GM18499 (cell line): ENCODE measurements around the gene GPD2.
"Not testable (repeated sequence)": the region's sequence is repeated elsewhere in the genome, so short reads cannot be mapped to it uniquely, and the experiment has no call there.

Experiments used
- ATAC-seq: cut with Tn5 transposase; IDR thresholded peaks from one replicate; pipeline ENCODE4 v1.9.1; 2021; ENCODE audit warnings: moderate number of reproducible peaks; ENCODE audit not compliant: insufficient read depth, unreplicated experiment

GPD2 gene

GRCh38 chr2:156517419-156517818 is 81.2 kb downstream of the GPD2 start:
- no peak for ATAC-seq

GRCh38 chr2:156518138-156518537 is 82.0 kb downstream of the GPD2 start:
- no peak for ATAC-seq

DNA sequence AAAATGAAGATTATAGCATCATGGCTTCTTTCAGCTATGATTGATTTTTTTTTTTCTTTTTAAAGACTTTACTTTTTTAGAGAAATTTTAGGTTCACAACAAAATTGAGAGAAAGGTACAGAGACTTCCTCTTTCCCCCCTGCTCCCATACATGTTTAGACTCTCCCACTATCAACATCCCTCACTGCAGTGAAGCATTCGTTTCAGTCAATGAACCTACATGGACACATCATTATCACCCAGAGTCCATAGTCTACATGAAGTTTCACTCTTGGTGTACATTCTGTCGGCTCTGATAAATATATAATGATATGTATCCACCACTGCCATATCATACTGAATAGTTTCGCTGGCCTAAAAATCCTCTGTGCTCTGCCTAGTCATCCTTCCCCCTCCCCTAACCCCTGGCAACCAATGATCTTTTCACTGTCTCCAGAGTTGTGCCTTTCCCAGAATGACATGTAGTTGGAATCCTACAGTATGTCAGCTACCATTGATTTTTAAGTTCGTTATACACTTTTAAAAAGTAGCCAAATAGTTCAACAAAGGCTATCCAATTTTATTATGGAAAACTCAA is 86.8 kb downstream of the GPD2 start:
- no peak for ATAC-seq

DNA sequence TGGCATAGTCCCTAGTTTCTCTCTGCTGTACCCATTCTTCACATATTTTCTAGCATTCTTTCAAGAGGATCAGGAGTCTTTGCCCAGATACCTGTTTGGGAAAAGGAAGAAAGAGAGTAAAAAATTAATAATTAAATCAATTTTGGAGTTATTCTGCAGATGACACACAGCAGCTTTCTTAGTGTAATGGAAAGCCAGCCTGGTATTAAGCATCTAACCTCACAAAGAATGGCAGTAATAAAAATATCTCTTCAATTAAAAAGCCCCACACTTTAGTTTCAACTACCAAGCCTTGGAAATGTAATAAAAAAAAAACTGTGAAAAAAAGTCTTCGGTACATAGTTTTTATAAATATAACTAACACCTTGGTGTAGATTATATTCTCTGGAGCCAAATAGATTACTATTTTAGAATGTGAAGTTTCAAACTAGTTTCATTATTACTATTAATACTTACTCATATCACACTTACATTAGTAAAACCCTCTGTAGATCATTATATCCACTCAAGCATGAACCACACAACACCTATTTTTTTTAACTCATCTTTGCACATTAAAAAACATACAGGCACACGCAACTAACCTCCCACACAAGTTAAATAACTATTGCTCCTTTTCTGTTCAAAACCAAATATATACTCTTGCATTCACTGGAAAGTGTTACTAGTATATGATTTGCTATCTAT is 90.9 kb downstream of the GPD2 start:
- peak; percentile 98 for ATAC-seq

DNA sequence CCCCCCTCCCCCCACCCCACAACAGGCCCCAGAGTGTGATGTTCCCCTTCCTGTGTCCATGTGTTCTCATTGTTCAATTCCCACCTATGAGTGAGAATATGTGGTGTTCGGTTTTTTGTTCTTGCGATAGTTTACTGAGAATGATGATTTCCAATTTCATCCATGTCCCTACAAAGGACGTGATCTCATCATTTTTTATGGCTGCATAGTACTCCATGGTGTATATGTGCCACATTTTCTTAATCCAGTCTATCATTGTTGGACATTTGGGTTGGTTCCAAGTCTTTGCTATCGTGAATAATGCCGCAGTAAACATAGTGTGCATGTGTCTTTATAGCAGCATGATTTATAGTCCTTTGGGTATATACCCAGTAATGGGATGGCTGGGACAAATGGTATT is 92.4 kb downstream of the GPD2 start:
- not testable (repeated sequence) for ATAC-seq

DNA sequence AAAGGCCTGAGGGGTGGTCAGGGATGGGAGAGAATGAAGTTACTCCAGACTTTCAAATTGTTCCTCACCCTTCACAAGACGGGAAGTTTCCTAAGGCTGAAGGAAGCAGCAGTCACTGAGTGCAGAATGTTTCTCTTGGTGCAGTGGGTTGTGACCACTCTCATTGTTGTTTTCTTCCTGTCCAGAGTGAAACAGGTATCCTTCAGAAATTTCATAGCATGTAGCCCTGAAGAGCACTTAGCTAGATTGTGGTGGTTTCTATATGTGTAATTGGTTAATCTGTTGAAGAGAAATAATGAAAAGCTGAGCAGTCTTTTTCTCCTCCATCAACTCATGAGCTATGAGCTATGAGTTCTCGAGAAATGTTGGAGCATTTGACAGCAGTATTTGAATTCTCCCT is 96.8 kb downstream of the GPD2 start:
- peak; percentile 75 for ATAC-seq

- ATAC-seq, result no peak
These were observed 100.4 kb downstream of the GPD2 start for GRCh38 chr2:156536534-156536933.

- no peak for ATAC-seq
These were observed 101.0 kb downstream of the GPD2 start for GRCh38 chr2:156537141-156537540.

GRCh38 chr2:156538083-156538504 is 101.9 kb downstream of the GPD2 start:
- peak; percentile 44 for ATAC-seq

- no peak for ATAC-seq
These were observed 103.1 kb downstream of the GPD2 start for GRCh38 chr2:156539086-156539860.

GRCh38 chr2:156540706-156541105 is 104.5 kb downstream of the GPD2 start:
- ATAC-seq, result no peak

GRCh38 chr2:156541229-156541628 is 105.0 kb downstream of the GPD2 start:
- ATAC-seq, result no peak

GRCh38 chr2:156541706-156542105 is 105.5 kb downstream of the GPD2 start:
- ATAC-seq, result no peak

- ATAC-seq, result no peak
These were observed 112.2 kb downstream of the GPD2 start for GRCh38 chr2:156548413-156548812.

DNA sequence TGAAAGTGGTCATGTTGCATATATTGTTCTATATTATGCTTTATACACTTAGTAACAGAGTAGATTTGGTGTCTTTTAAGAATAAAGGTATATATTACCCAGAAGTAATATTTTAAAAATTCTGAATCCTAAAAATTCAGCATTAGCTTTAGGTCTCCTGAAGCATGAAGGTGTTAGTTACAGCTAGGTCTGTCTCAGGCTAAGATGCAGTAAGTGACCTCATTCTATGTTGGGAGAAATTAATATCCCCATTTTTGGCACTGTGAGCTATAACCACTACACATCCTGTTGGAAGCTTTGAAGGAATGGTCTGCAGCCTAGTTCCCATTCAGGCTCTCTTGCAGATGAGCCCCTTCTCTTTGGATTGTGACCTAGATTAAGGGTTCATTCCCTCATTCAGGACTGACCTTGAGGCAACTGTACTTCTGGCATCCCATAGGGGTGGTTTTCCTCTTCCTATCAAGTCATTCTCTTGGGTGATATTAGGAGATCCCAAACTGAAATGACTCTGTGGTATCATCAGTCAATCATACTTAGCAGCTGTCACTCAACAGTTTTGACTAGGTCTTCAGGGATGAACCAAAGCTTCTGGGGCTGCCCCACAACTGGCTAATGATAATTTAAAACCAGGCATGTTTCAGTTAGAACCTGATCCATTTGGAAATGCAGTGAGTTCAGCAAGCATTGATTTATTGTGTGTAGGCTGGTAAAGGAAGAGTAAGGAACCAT is 117.7 kb downstream of the GPD2 start:
- no peak for ATAC-seq

- ATAC-seq, result no peak
These were observed 125.1 kb downstream of the GPD2 start for GRCh38 chr2:156561326-156561725.

GRCh38 chr2:156562124-156562523 is 125.9 kb downstream of the GPD2 start:
- ATAC-seq, result no peak

- ATAC-seq, result no peak
These were observed 128.0 kb downstream of the GPD2 start for GRCh38 chr2:156563994-156564753.

DNA sequence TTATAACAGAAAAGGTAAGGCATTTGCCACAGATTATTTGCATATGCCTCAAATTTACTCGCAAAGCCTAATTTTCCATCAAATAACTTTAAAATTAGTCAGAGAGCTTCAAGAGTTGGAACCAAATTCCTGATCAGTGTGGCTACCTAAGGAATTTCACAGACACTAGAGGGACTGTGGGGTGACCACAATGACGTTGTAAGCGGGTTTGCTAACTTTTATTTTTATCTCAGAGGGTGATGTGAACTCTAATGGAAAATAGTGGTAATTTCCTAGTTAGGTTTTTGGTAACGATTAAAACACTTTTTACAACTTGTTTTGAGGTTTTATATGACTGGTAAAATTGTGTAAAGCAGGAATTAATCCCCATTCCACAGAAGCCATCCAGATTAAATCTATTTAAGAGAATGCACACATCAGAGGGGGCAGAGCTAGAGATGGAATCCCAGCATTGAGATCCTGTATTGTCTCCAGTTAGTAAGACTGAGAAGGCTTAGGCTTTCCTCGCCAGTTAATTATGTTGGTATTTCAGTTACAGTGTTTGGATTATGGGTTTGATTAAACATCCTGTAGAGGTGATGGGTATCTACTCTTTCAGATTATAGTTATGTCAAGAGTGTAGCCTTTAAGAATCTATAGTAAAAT is 129.0 kb downstream of the GPD2 start:
- ATAC-seq, result no peak

- no peak for ATAC-seq
These were observed 137.5 kb downstream of the GPD2 start for GRCh38 chr2:156573710-156574109.
